T47D (cell line): ENCODE measurements around the gene DMAC2L.
"Not testable (repeated sequence)": the region's sequence is repeated elsewhere in the genome, so short reads cannot be mapped to it uniquely, and the experiment has no call there.

Experiments
- DNase-seq, 2 experiments: peaks; one replicate each; pipeline versions ENCODE4 v3.0.0 to v3.0.0-alpha.2; 2011 to 2012; ENCODE audit warnings: low read depth in 1 of 2, low spot score in 1 of 2
- JUND ChIP-seq: IDR thresholded peaks from 2 replicates; pipeline ENCODE4 v1.6.1; 2012; ENCODE audit warnings: low read depth
- in situ Hi-C: cut with HindIII; loops from 2 replicates; pipeline ENCODE4 v1.10.0; 2016; ENCODE audit warnings: low sequenced_read_pairs, low pct_unique_long_range_greater_than_20kb

The DMAC2L gene

DNA sequence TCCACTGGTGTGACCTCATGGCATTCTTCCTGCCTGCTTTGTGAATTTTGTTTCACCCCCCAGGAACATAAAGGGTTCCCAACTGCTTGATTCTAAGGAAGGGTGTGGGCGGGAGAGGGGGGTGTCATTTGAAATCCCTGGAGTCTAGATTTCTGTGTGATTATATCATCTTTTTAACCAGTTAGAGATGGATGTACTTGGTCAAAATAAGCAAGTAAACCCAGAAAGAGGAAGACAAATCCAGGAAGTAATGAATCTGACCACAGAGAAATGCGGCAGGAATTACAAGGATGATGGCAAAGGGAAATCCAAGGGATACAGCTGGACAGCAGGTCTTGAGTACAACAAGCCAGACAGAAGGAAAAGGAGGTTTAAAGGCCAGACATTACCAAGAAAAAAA, 38.9 kb downstream of the DMAC2L start:
- no peak for DNase-seq
- no peak for TF ChIP-seq JUND
- in situ Hi-C loops, result no loop called here

- in situ Hi-C loops, result no loop called here
- DNase-seq, result no peak
- TF ChIP-seq JUND, result no peak
Observed at GRCh38 chr14:50352584-50352983, 40.5 kb downstream of the DMAC2L start.

- no peak for TF ChIP-seq JUND
- no peak for DNase-seq
- in situ Hi-C loops, result no loop called here
Observed at GRCh38 chr14:50353126-50353525, 41.0 kb downstream of the DMAC2L start.

- DNase-seq, result no peak
- in situ Hi-C loops, result no loop called here
- TF ChIP-seq JUND, result no peak
Observed at GRCh38 chr14:50354527-50354926, 42.4 kb downstream of the DMAC2L start.

GRCh38 chr14:50355692-50356091, 43.6 kb downstream of the DMAC2L start:
- in situ Hi-C loops, result no loop called here
- no peak for TF ChIP-seq JUND
- no peak for DNase-seq

- DNase-seq, in situ Hi-C loops: not testable (repeated sequence)
Observed at GRCh38 chr14:50356283-50356682, 44.2 kb downstream of the DMAC2L start.

- TF ChIP-seq JUND, result no peak
- in situ Hi-C loops, result no loop called here
- no peak for DNase-seq
Observed at GRCh38 chr14:50357124-50357523, 45.0 kb downstream of the DMAC2L start.

GRCh38 chr14:50357753-50358395, 45.8 kb downstream of the DMAC2L start:
- in situ Hi-C loops, result no loop called here
- no peak for TF ChIP-seq JUND
- no peak for DNase-seq

- in situ Hi-C loops, result no loop called here
- no peak for TF ChIP-seq JUND
Observed at GRCh38 chr14:50359631-50360030, 47.5 kb downstream of the DMAC2L start.

GRCh38 chr14:50360093-50360492, 48.0 kb downstream of the DMAC2L start:
- DNase-seq, result no peak
- TF ChIP-seq JUND, result no peak
- in situ Hi-C loops, result no loop called here

More at GRCh38 chr14:50359631-50360030, 47.5 kb downstream of the DMAC2L start:
- DNase-seq, result no peak

- DNase-seq, result no peak
- TF ChIP-seq JUND, result no peak
- in situ Hi-C loops, result no loop called here
Observed at GRCh38 chr14:50360851-50361250, 48.7 kb downstream of the DMAC2L start.

GRCh38 chr14:50361473-50362403, 49.6 kb downstream of the DMAC2L start:
- in situ Hi-C loops, DNase-seq: not testable (repeated sequence)
